Stimulated activated CD8-positive, alpha-beta memory T cell treated with anti-CD3 and anti-CD28 coated beads, Interleukin-15, amount 100 ng/mL, for 4 hours (primary cell): ENCODE results near the gene OR52W1.

Experiments used
- DNase-seq, 2 donors: peaks; one replicate each; pipeline ENCODE4 v3.0.0-alpha.2; 2020; ENCODE audit warnings: low read depth in 2 of 2

The OR52W1 gene, protein sequence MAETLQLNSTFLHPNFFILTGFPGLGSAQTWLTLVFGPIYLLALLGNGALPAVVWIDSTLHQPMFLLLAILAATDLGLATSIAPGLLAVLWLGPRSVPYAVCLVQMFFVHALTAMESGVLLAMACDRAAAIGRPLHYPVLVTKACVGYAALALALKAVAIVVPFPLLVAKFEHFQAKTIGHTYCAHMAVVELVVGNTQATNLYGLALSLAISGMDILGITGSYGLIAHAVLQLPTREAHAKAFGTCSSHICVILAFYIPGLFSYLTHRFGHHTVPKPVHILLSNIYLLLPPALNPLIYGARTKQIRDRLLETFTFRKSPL

DNA sequence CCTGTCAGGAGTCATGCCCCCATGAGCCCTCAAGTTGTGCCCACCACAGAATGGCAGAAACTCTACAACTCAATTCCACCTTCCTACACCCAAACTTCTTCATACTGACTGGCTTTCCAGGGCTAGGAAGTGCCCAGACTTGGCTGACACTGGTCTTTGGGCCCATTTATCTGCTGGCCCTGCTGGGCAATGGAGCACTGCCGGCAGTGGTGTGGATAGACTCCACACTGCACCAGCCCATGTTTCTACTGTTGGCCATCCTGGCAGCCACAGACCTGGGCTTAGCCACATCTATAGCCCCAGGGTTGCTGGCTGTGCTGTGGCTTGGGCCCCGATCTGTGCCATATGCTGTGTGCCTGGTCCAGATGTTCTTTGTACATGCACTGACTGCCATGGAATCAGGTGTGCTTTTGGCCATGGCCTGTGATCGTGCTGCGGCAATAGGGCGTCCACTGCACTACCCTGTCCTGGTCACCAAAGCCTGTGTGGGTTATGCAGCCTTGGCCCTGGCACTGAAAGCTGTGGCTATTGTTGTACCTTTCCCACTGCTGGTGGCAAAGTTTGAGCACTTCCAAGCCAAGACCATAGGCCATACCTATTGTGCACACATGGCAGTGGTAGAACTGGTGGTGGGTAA lies at the start of gene OR52W1:
Gene OR52W1 (plus strand): TSS at position 51 of the 637 bp plus-strand sequence. CDS start 0 bp downstream, at position 51.
- no peak for DNase-seq

DNA sequence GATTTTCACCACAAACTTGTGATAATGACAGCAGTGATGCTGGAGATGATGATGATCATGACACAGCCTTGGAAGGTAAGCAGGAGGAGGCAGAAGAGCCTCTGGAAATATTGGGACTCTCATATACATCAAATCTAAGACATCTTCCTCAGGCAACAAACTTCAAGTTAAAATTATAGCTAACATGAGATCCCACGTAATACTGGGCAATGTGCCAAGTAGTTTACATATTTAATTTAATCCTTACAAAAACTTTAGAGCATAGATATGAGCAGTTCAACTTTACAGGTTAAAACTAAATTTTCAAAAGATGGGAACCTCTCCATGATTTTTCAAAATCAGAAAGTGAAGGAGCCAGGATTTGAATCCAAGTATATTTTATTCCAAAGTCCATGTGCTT lies 47.9 kb upstream of the OR52W1 start:
- no peak for DNase-seq

DNA sequence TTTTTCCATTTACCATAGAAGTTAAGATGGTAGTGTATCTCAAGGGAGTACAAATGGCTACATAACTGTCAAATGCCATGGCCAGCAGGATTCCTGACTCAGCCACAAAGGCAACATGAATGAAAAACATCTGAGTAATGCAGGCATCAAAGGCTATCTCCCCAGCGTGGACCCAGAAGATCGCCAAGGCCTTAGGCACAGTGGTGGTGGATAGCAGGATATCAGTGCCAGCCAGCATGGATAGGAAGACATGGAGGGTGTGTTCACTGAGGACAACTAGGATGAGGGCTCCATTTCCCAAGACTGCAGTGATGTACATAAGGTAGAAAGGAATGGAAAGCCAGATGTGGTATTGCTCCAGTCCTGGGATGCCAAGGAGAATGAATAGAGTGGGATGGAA lies 46.9 kb upstream of the OR52W1 start:
- no peak for DNase-seq

DNA sequence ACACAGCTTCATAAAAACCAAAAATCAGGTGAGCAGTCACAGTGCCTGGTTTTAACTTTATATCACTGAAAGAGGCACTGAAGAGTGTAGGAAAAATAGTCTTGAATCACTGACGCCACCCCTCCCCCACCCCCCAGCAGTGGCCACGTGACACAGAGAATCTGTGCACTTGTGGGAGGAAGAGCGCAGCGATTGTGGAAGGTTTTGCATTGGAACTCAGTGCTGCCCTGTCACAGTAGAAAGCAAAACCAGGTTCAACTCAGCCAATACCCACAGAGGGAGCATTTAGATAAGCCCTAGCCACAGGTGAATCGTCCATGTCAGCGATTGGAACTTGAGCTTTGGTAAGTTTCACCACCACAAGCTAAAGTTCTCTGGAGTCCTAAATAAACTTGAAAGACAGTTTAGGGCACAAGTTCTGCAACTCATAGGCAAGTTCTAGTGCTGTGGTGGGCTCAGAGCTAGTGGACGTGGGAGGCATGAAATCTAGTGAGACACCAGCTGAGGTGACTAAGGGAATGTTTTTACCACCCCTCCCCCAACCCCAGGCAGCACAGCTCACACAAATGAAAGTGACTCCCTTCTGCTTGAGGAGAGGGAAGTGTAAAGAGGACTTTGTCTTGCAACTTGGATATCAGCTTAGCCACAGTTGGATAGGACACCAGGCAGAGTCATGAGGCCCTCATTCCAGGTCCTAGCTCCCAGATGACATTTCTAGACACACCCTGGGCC lies 42.2 kb upstream of the OR52W1 start:
- no peak for DNase-seq

DNA sequence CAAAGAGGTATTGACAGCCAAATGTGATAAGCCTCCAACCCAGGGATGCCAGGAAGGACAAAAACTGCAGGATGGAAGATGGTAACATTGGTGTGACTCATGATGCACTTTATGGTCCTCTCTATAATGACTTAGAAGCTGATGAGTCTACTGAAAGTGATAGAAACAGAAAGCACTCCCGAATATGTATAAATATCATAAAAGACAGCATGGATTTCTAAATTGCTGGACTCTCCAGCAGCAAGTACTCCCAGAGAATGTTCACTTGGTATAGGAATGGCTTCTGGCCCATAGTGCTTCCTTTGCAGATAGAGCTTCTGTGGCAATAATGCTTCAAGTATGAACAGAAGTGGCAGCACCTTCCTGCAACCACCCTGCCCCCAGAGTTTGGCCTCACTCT lies 28.8 kb upstream of the OR52W1 start, which contains the start of gene OR52B2:
Gene OR52B2 (minus strand): TSS at position 101 of the 400 bp plus-strand sequence. CDS start 0 bp downstream, at position 101.
- DNase-seq: no peak

DNA sequence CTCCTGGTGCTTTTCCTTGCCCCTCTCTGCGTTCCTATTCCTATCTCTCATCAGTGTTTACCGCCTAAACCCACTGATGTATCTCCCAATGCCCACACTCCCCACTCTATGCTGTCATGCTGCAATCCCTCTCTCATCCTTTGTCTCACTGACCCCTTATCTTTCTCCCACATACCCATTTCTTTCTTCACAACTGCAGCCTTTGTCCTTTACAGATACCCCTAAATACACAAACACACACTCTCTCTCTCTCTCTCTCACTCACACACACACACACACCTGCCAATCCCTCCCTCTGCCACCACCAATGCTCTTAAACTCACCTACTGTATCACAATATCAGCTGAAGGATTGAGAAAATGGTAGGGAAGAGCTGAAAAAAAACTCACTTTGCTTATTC lies 23.6 kb upstream of the OR52W1 start:
- DNase-seq: no peak

DNA sequence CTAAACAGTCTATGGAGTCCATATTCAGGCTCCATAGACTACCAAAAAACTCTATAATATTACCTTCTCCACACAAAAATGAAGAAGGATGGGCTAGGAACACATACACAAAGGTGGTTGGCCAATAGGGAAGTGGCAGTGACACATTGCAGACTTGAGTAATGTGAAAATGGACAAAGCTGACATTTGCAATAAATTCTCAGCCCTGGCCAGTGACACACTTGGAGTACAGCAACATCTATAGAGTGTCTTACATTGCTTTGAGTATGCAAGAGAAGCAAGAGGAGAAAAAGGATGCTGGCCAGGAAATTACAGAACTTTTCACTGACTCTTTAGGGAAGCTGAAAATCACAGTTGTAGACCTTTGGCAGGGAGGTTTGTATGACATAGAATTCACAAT lies 7.3 kb upstream of the OR52W1 start:
- no peak for DNase-seq

DNA sequence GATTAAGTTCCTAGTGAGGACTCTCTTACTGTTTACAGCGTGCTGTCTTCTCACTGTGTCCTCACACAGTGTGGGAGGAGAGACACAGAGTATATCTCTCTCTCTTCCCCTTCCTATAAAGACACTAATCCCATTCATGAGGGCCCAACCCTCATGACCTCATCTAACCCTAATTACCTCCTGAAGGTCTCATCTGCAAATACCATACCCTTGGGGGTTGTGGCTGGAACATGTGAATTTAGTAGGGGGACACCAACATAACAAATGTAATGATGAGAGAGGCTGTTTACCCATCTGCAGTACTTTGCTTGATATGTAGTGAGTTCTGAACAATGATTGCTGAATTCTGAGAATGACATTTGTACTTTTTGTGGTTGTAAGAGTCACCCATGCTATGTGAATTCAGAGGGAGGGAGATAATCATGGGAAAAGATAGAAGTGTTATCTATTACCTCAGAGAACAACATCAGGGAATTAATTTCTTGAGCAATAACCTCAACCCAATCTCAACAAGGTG lies 4.9 kb upstream of the OR52W1 start:
- no peak for DNase-seq

DNA sequence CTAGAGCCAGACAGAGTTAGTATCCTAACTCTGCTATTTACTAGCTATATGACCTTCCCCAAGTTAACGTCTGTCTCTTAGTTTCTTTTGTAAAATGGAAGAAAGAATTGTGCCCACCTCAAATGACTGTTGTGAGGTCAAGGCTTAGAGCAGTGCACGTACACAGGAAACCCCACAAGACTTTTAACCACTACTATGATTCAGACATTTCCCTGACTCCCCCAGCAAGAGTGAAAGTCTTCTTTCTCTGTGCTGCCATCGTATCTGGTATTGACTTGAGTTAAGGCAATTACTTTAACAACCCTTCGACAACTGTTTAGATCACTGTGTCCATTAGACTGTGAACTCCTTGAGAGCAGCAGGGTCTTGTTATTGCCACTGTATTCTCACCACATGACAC lies 2.6 kb upstream of the OR52W1 start:
- no peak for DNase-seq

DNA sequence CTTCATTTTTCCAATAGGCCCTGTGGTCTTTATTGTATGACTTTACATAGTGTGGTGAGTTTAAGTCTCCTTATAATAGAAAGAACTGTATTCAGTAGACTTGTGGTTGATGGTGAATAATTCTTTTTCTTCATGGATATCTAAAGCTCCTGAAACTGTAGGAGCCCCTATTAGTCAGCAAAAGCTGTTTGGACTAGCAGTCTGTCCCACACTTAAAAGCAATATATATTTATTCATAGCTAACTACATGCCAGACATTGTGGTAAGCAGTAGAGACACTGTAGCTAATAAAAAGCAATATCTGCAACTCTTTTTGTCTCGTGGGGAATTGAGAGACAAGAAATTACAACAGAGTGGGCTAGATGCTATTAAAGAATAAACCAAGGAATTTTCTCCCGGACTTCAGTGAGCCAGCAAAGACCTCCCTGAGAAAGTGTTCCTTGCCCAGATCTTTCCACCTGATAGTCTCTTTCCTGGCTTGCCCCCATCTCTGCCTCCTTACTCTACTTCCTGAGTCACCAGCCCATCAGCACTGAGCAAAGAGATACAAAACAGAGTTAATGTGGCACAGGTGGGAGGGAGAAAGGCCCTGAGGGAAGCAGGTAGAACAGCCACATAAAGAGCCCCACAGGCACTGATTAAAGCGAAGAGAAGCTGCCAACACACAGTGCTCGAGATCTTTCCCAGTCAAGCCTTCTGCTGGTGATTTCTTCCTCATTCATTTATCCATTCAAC lies 1.4 kb upstream of the OR52W1 start:
- DNase-seq: no peak

DNA sequence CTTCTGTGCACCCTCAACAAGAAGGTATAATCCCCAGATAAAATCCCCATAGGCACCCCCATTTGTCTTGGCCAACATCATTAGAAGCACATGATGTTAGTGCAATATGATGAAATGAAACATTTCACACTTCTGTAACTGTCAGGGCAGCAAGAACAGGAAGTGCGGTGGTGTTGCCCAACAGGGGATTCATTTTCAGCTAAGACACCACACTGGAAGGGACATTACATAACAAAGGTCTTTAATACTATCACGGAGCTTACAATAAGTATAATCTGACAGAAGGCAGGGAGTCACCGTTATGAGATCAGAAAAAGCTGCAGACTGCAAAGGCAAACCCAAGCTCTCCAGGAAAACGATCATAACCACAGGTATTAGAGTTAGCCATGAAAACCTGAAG lies 2.0 kb downstream of the OR52W1 start:
- DNase-seq: no peak

DNA sequence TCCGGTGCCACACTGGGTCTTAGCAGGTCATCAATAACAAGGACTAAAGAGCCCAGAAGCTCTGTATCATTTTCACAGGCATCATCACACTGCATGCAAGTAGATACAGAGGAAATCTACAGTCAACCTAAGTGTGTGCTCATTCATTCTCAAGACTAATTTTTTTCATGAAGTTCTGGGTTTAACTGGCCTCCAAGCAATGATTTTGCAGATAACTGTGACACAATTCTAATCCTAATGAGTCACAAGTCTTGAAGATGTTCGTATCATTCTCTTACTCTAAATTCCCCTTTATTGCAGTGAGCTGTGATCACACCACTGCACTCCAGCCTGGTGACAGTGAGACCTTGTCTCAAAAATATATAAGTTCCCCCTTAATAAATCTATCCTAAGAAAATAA lies 2.5 kb downstream of the OR52W1 start:
- DNase-seq: no peak

DNA sequence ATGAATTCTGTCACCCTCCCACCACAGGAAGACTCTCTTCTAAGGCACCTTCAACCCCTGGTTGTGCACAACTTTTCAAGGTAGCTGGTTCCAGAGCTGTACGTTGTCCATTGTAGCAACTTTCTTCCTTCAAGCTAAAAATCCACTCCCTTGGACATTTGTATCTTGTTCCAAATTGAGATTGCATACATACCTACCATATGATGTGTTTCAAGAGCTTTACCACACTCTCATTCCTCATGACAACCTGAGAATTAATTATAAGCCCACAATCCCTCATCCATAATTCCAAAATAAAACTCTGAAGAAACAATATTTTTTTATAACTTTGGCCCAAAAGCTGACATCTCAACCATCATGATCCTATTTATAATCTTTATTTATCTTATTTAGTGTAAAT lies 3.0 kb downstream of the OR52W1 start:
- DNase-seq: no peak

DNA sequence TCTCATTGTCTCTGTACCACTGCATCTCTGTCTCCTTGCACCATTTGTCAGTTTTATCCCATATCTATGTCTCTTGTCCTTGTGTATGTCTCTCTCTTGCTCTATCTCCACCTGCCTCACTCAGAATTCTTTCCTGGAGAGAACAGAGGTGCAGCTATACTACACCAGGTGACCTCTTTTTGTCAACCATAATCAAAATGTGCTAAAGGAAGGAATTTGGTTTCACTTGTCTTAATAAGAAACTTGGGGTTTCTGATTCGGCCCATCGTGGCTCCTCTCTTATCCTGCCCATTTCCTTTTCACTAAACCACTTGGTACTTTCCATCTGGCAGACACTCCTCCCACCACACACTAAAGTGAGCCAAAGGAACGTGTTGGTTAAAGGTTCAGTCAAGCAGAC lies 4.3 kb downstream of the OR52W1 start:
- DNase-seq: no peak

DNA sequence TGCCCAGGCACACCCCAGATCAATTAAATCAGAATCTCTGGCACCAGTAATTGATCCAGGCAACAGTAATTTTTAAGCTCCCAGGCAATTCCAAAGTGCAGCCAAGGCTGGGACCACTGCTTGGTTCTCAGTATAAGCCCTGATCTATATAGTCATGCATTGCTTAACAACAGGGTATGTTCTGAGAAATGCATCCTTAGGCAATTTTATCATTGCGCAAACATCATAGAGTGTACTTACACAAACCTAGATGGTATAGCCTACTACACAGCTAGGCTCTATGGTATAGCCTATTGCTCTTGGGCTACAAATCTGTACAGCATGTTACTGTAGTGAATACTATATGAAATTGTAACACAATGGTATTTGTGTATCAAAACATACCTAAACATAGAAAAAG lies 5.7 kb downstream of the OR52W1 start:
- DNase-seq: no peak

DNA sequence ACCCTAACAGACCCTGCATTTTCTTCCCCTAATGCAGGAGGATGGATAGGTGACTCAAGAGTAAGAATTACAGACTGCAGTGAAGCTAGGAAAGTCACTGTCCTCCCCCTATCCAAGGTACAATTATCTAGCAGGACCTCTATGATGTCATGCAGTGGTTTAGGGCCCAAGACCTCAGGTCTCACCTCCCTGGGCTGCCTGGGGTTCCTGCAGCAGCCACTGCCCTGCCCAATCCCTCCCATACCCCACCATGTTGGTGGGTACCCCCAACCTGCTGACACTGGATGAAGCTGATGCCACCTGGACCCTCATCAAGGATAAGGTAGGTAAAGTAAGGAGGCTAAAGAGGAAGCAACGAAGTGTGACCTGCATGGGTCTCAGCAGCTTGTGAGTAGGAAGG lies 6.3 kb downstream of the OR52W1 start, which contains the start of gene C11orf42:
Gene C11orf42 (plus strand): TSS at position 192 of the 400 bp plus-strand sequence. CDS start 59 bp downstream, at position 251.
- DNase-seq: no peak

DNA sequence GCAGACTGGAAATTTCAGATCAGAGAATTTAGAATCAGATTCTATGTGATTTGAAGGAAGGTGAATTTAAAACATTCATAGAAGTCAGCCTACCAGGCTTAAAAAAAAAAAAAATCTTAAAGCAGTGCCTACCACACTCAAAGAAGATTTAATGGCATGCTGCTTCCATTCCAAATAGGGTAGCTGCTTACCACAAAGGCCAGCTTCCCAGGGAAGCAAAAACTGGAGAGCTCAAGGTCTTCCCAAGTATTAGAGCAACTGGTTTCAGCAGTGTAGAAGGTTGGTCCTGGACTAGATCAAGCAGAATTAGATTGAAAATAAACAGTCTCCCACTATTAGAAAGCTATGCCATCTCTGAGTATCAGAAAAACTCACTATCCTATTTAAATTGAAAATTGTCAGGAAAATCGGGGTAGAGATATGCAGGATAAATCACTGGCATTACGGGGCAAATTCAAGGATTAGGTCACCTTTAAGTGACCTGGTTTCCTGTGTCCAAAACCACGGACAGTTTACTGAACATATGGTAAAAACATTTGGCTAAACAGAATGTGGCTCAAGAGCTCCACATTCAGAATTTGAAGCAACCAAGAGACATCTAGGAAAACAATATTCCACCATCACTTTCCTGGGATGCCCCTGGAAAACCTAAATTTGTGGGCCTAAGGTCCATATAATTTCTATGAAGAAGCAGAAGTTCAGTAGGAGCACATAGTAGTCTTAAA lies 7.6 kb downstream of the OR52W1 start:
- no peak for DNase-seq

DNA sequence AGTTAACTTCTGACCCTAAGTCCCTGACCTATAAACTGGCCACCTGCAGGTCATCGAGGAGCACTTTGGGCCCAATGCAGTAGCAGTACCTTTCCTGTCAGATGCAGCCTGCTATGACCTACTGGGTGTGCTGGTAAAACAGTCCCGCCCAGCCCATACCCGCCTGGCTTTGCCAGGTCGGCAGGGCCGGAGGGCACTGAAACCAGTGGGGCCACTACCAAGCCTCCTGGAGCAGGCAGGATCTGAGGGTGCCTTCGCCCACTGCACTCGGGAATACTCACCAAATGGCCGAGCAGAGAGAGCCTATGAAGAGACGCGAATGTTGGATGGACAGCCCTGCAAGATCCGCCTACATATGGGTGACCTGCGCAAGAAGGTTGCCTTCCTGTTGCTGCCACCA lies 10.8 kb downstream of the OR52W1 start:
- no peak for DNase-seq

DNA sequence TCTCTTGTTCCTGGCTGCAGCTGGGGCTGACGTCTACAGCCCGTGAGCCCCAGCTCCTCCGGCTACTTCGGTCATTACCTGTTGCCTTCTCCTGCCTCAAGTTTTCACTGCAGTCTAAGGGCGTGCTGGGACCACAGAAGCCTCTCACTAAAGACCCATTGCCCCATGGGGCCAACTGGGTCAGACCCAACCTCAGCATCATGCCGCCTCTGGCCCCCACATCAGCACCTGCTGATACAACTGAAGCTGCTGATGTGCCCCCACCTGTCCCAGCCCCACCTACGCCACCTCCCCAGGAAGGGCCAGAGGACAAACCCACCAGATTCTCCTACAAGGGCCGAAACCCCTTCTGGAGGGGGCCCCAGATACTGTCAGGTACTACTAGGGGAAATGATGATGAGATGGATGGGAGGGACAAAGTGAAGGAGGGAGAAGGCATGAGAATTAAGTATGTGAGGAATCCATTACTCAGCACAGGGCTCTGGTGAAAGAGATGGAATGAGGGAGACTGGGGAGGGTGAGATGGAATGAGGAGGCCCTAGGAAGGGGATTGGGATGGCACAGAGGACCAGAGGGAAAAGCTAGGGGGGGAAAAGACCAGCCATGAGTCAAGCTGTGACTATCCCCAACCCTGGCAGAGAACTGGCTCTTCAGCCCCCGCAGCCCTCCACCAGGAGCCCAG lies 11.4 kb downstream of the OR52W1 start:
- DNase-seq: no peak

DNA sequence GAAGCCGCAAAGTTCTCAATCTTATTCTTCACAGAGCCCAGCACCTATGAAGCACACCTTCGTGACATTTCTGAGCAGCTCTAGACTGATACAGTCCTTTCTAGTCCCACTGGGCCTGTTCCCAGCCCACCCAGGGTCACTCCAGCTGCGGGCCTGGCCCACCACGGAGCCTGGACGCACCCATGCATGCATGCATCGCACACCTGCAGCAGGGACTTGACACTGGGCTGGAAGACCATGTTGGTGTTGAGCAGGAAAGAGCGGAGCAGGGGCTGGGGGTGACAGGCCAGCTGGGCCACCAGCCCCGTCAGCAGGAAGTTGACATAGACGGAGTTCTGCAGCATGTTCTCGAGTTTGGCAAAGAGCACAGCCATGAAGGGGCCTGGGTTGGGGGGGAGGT lies 15.5 kb downstream of the OR52W1 start:
- no peak for DNase-seq

DNA sequence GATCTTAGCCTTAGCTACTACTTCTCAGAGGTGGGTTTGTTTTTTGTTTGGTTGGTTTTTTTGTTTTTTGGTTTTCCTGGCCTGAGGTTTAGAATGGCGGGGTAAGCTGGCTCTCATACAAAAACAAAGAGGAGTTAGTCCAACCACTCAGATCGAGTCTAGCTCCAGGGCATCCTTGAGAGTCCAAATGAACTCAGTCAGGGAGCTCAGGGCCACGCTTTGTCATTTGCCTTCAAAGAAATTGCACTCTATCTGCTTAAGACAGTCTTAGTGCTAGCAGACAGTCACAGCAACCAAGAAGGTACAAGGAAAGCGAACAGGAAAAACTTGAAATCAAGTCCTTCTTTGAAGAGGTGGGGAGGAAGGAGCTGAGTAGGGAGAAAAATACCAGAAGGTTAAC lies 17.5 kb downstream of the OR52W1 start:
- DNase-seq: no peak
